H1 (cell line): Measurements from ENCODE around the gene TAS1R1. TPM values are rescaled to one million over a fixed set of nuclear protein-coding genes. Genes with fewer than 3 reads are reported as not detected.

Experiments
- BRCA1 ChIP-seq: IDR thresholded peaks from 2 replicates; pipeline ENCODE4 v1.6.1; 2012; ENCODE audit warnings: low read depth, low read length, improper control_type of control experiment
- HDAC6 ChIP-seq: IDR thresholded peaks from one replicate; pipeline ENCODE4 v1.7.1; 2012; ENCODE audit warnings: low read depth, mild to moderate bottlenecking, inconsistent platforms, low read length, moderate library complexity
- POU5F1 ChIP-seq: IDR thresholded peaks from 2 replicates; pipeline ENCODE4 v1.6.1; 2011; ENCODE audit warnings: low read depth, mild to moderate bottlenecking, low read length, moderate library complexity
- RAD21 ChIP-seq, 2 experiments: IDR thresholded peaks in 1 of 2; conservative IDR thresholded peaks in 1 of 2; 2 replicates each; pipeline ENCODE4 v1.6.1; 2011; ENCODE audit warnings: low read depth in 2 of 2, low read length in 2 of 2, improper control_type of control experiment in 1 of 2, inconsistent platforms in 1 of 2, mild to moderate bottlenecking in 1 of 2, moderate library complexity in 1 of 2
- SAP30 ChIP-seq: fragments of 300-600 bp; sonication (generic); IDR thresholded peaks from 2 replicates; pipeline ENCODE4 v1.7.1; 2012; ENCODE audit warnings: low read length, moderate library complexity, mild to moderate bottlenecking, inconsistent platforms; ENCODE audit not compliant: insufficient read depth, insufficient replicate concordance
- SRF ChIP-seq: IDR thresholded peaks from 2 replicates; pipeline ENCODE4 v1.6.1; 2011; ENCODE audit warnings: mild to moderate bottlenecking, low read depth, low read length, moderate library complexity
- polyA plus RNA-seq, 7 experiments: library from polyadenylated mRNA; depleted of rRNA in 3 of 7; stranded (reverse) in 5 of 7; unstranded in 2 of 7; fragments of >200 nt in 5 of 7; fragments of 200-250 nt in 2 of 7; gene quantifications; 1 replicate in 5 of 7; 2 replicates in 1 of 7; 4 replicates in 1 of 7; pipeline versions ENCODE4 v1.2.1 to v1.2.3, GENCODE V29; 2011 to 2013; ENCODE audit warnings: missing spikeins in 2 of 7, mixed read lengths in 2 of 7
- total RNA-seq: library from RNA; stranded (reverse); fragmentation: NEBNext Ultra II Directional; extraction: Animal tissue kit (Norgen Biotek cat#: 25700); gene quantifications from 2 replicates; pipeline ENCODE4 v1.2.1, GENCODE V29; 2021

Gene TAS1R1
- total and polyA plus RNA-seq, 2 of the 8 experiments (the other 6 are each of a cell fraction or from before 2014, with no cell fraction given) = 0.26 TPM; not detected in 1

DNA sequence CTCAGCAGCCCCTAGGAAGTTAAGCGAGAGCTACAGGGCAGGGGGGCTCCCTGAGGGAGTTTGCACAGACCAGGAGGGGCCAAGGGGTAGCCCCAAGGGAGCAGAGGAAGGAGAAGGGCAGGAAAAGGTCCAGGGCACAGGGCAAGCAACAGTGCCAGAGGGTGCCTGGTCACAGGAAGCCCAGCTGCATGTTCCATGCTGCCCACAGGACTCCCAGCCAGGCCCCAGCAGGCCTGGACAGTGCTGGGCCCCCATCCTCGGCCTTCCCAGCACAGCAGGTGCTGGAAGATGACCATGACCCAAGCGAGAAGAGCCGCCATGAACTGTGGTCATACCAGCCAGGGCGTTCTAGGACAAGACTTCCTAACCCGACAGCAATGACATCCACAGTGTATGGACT lies 36.5 kb downstream of the TAS1R1 start (continued):
- TF ChIP-seq SAP30 = no peak
- no peak for TF ChIP-seq SRF
- no peak for TF ChIP-seq BRCA1
- no peak for TF ChIP-seq POU5F1
- no peak for TF ChIP-seq RAD21 (IDR thresholded peaks at IDR 0.05 in 1 of 2, conservative IDR thresholded peaks at IDR 0.05 in 1 of 2; ENCODE audit: low read depth in 2 of 2, low read length in 2 of 2)
- TF ChIP-seq HDAC6 = no peak
- TF ChIP-seq, all 59 proteins: peak for 0
